Kidney (tissue), 14 donors: ENCODE data around the gene RAD51B. TPM values are rescaled to one million over a fixed set of nuclear protein-coding genes. Genes with fewer than 3 reads are reported as not detected.
"Not testable (repeated sequence)": the region's sequence is repeated elsewhere in the genome, so short reads cannot be mapped to it uniquely, and the experiment has no call there.

Experiments used
- DNase-seq, 5 donors: peaks; one replicate each; pipeline ENCODE4 v3.0.0-alpha.2; 2013 to 2020
- FAIRE-seq: peaks from 2 replicates; lab custom pipeline; 2012; peaks lifted over from hg19 to GRCh38; lab: Jason Lieb, UNC
- H3K27ac ChIP-seq, 2 donors: one replicate each; pipeline ENCODE4 v1.7.0; 2013; ENCODE audit warnings: low read depth in 2 of 2, low read length in 2 of 2, inconsistent platforms in 1 of 2
- H3K27me3 ChIP-seq: one replicate; pipeline ENCODE4 v1.7.1; 2013; ENCODE audit warnings: low read length, inconsistent platforms; ENCODE audit not compliant: control insufficient read depth, insufficient read depth
- H3K36me3 ChIP-seq, 3 donors: one replicate each; pipeline versions ENCODE4 v1.7.0 to v1.7.1; 2013; ENCODE audit warnings: low read length in 3 of 3, control low read depth in 1 of 3, inconsistent platforms in 1 of 3; ENCODE audit not compliant: insufficient read depth in 3 of 3, control insufficient read depth in 2 of 3
- H3K4me1 ChIP-seq, 3 donors: one replicate each; pipeline versions ENCODE4 v1.7.0 to v1.7.1; 2013; ENCODE audit warnings: low read length in 3 of 3, inconsistent platforms in 1 of 3, low read depth in 1 of 3; ENCODE audit not compliant: control insufficient read depth in 2 of 3, insufficient read depth in 2 of 3
- H3K4me3 ChIP-seq, 3 donors: one replicate each; pipeline versions ENCODE4 v1.7.0 to v1.8.1; 2013; ENCODE audit warnings: low read length in 3 of 3, control low read depth in 1 of 3, inconsistent platforms in 1 of 3
- H3K9ac ChIP-seq, 3 donors: one replicate each; pipeline versions ENCODE4 v1.7.0 to v1.7.1; 2013; ENCODE audit warnings: low read length in 3 of 3, control low read depth in 1 of 3, inconsistent platforms in 1 of 3
- H3K9me3 ChIP-seq, 3 donors: one replicate each; pipeline versions ENCODE4 v1.7.0 to v1.7.1; 2013; ENCODE audit warnings: low read length in 3 of 3, control low read depth in 1 of 3, inconsistent platforms in 1 of 3; ENCODE audit not compliant: control insufficient read depth in 2 of 3, insufficient read depth in 1 of 3
- CTCF ChIP-seq: IDR thresholded peaks from 3 replicates; pipeline ENCODE4 v1.5.1; 2012; ENCODE audit warnings: mild to moderate bottlenecking, moderate library complexity, borderline replicate concordance; ENCODE audit not compliant: insufficient read depth; ENCODE audit errors: extremely low read depth
- intact Hi-C: fragments of 100-400 bp; cut with DNase I; formaldehyde crosslinking; loops from one replicate; pipeline ENCODE4 v1.11.1; 2022
- polyA plus RNA-seq: library from polyadenylated mRNA; stranded (reverse); fragments of 350-450 nt; fragmentation: Illumina TruSeq; extraction: RNeasy Lipid Tissue Mini Kit (QIAGEN cat#74804); gene quantifications from one replicate; pipeline ENCODE4 v1.2.3, GENCODE V29; 2014; ENCODE audit warnings: low read depth, low replicate concordance; ENCODE audit not compliant: insufficient read depth
- total RNA-seq: library from RNA; stranded (reverse); fragmentation: NEBNext Ultra II Directional; extraction: Animal tissue kit (Norgen Biotek cat#: 25700); gene quantifications from one replicate; pipeline ENCODE4 v1.2.1, GENCODE V29; 2021
- donor health status: control.
- donor health status: control.
- donor health status: control.
- donor health status: control.
- donor health status: control.
- donor health status: DM: yes; HTN: yes; CAD: no.
- donor health status: Normal renal cell carcinoma (clear cell type).

The RAD51B gene
- total and polyA plus RNA-seq, 2 donors from 2014 or later: 6.9 to 18.0 TPM

- DNase-seq (no peak), FAIRE-seq (no peak)
- intact Hi-C loops: no loop called here
- no peak overlapping the region for H3K9ac ChIP-seq
- no peaks in the 10 kb centered on the region for H3K27me3 ChIP-seq
- no peaks in the 10 kb centered on the region for H3K4me1 ChIP-seq
- H3K36me3 ChIP-seq: no peaks in the 10 kb centered on the region
- H3K9me3 ChIP-seq: no peaks in the 10 kb centered on the region
- H3K27ac ChIP-seq: no peak overlapping the region
- no peak for TF ChIP-seq CTCF
- no peak overlapping the region for H3K4me3 ChIP-seq
Observed at GRCh38 chr14:67984274-67984673, 164.7 kb downstream of the RAD51B start.

DNA sequence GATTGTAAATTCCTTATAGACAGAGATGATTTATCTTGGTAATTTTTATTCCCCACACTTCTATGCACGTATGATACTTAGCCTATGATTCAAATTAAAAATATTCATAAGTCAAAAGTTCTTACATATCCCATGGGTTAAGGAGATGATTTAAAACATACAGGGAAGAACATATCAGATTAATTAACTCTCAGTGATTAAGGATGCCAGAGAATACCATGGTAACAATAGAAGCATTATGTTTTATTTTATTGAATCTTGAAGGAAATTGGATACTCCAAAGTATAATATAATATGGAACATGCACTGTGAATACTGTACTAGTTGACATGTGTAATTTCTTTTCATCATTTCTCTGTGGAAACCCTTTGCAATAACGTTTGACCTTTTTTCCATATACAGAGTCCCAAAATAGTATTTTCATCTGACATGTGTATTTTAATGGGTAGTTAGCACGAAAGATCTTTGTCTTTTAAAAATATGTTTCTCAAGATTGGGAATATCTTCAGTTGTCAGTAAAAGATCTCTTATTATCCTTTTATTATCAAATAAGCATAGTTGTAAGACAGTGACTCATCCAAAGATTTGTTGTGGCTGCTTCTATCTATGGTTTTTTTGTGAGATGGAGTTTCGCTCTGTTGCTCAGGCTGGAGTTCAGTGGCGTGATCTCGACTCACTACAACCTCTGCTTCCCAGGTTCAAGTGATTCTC, 166.7 kb downstream of the RAD51B start:
- TF ChIP-seq CTCF: no peak
- Histone ChIP-seq H3K36me3 (no peaks in the 10 kb centered on the region), H3K27ac (no peak overlapping the region), H3K9me3 (no peaks in the 10 kb centered on the region), H3K4me1 (no peaks in the 10 kb centered on the region), H3K9ac (no peak overlapping the region), H3K27me3 (no peaks in the 10 kb centered on the region), H3K4me3 (no peak overlapping the region)
- DNase-seq (no peak), FAIRE-seq (no peak)
- intact Hi-C loops: no loop called here

DNA sequence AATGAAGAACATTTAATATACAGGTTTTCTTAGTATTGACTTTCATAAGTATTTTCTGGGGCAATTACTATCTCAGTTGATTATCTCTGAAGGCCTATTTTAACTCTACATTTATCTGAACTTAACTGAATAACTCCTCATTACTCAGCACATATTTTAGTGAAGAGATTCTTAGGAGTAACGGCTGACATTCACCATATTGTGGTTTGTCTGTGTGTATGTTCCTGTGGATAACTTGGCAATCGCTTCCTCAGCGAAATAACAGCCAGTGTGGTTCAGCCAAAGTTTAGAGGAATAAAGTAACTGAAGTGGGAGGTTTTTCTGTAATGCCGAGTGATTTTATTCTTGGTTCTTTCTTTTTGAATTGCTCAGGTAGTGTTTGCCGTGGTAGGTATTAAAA, 168.0 kb downstream of the RAD51B start:
- TF ChIP-seq CTCF: no peak
- no peak for FAIRE-seq
- DNase-seq: peak in 3 of 5 donors; percentile 17 to 94 (median 69)
- H3K4me1 ChIP-seq: no peaks in the 10 kb centered on the region
- H3K27ac ChIP-seq: no peak overlapping the region
- no peak overlapping the region for H3K4me3 ChIP-seq
- intact Hi-C loops: no loop called here
- no peaks in the 10 kb centered on the region for H3K9me3 ChIP-seq
- no peaks in the 10 kb centered on the region for H3K36me3 ChIP-seq
- H3K27me3 ChIP-seq: no peaks in the 10 kb centered on the region
- H3K9ac ChIP-seq: no peak overlapping the region

DNA sequence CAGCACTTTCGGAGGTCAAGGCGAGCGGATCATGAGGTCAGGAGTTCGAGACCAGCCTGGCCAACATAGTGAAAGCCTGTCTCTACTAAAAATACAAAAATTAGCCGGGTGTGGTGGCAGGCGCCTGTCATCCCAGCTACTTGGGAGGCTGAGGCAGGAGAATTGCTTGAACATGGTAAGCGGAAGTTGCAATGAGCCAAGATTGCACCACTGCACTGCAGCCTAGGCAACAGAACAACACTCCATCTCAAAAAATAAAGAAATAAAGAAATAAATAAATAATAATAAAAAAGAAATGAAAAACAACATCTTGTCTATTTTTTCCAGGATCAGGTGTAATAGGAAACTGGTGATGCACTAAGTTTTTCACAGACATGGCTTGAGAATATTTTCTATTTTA, 168.6 kb downstream of the RAD51B start:
- H3K9ac ChIP-seq, H3K36me3 ChIP-seq, H3K4me1 ChIP-seq, H3K27ac ChIP-seq, H3K9me3 ChIP-seq, H3K27me3 ChIP-seq, H3K4me3 ChIP-seq, FAIRE-seq, intact Hi-C loops, DNase-seq: not testable (repeated sequence)
